Stimulated activated naive CD4-positive, alpha-beta T cell treated with Interleukin-2 at 50 U/mL for 16 hours (primary cell): ENCODE data around the gene CLCA4.

Experiments used
- DNase-seq: peaks from one replicate; lab custom pipeline; 2025; lab: John Stamatoyannopoulos, UW

The CLCA4 gene

GRCh38 chr1:86616871-86617270 lies 70.0 kb downstream of the CLCA4 start:
- DNase-seq: no peak

DNA sequence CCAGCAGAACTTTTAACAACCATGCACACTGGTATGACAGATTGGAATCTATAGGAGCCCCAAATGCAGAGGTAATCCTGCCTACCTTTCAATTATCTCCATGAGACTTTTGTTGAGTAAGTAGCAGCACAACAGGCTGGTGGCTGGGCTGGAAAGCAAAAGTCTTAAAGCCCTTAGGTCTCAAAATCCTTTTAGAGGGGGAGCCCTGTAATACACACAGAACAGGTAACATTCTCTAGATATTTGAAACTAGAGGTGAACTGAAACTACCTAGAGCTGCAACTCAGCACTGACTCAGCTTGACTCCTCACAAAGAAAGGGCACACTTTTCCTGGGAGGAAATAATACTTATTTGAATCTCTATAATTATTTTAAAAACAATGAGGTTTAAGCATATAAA lies 71.5 kb downstream of the CLCA4 start:
- no peak for DNase-seq

DNA sequence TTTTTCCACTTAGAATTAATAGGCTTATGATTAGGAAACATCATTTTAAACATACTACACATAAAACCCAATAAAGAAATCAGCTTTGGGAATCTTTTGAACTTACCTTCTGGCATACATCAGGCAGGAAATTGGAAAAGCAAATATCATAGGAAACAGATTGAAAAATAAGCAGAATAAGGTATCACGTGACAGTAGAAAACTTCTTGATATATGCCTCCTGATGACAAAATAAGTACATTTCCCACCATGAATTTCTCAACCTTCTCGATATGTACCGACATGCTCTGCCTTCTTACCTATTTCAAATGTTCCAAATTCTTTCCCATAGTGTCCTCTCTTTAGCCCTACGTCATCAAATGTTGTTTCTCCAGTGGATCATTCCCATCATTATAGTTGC lies 72.4 kb downstream of the CLCA4 start:
- DNase-seq: no peak

DNA sequence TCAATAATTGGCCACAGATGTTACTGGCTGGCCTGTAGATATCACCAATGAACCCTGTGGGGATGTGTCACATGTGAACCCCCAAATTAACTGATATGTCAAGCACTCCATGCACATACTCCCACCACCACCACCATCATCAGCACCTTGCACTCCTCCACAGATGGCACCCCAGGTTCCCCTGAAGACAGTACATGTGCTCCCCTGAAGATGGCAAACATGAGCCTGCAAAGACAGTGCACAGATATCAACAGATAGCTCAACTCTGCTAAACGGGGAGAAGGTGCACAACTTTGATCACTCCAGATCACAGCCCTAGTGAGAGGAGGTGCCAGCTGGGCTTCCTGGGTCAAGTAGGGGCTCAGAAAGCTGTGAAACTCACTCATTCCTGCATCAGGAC lies 74.4 kb downstream of the CLCA4 start:
- DNase-seq: no peak
